Fibroblast of skin of scalp (primary cell): Measurements from ENCODE around the gene CUX1.

ENCODE experiments used
- DNase-seq: peaks from one replicate; pipeline ENCODE4 v3.0.0-alpha.2; 2013

The CUX1 gene

DNA sequence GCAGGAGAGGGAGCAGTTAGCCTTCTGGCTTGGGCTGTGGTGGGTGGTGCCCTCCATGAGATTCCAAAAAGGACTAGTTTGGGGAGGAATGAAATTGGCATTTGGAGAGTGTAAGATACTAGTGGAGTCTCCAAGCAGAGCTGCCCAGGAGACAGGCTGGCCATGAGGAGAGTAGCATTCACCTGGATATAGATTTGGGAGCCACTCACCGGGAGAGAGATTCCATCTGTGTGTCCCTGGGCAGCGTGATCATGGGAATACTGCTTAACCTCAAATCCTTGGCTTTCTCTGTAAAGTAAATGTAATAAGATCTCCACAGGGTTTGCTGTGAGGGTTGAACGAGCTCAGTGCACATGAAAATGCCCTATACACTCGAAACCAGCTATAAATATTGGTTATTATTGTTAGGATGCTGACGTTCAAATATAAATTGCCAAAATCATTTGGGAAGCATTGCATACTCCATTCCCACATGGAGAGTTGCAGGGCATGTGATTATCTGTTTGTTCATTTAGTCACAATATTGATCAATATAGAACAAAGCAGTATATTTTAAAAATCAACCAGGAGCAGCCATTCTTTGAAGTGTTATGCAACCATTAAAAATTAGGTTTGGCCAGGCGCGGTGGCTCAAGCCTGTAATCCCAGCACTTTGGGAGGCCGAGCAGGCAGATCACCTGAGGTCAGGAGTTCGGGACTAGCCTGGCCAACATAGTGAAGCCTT is 143.7 kb downstream of the CUX1 start:
- DNase-seq = no peak

DNA sequence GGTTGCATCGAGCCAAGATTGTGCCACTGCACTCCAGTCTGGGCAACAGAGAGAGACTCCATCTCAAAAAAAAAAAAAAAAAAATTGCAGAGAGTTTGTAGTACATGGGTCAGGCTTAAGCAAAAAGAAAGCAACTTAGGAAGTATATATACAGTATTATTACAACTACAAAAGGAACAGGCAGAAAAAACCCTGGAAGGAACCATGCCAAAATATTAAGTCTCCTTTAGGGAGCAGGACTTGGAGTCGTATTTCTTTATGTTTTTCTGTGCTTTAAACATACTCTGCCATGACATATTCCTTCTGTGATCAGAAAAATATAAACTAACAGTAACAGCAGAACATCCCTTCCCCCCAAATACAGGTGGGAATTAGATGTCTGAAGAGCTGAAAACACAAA is 144.4 kb downstream of the CUX1 start:
- DNase-seq = no peak

DNA sequence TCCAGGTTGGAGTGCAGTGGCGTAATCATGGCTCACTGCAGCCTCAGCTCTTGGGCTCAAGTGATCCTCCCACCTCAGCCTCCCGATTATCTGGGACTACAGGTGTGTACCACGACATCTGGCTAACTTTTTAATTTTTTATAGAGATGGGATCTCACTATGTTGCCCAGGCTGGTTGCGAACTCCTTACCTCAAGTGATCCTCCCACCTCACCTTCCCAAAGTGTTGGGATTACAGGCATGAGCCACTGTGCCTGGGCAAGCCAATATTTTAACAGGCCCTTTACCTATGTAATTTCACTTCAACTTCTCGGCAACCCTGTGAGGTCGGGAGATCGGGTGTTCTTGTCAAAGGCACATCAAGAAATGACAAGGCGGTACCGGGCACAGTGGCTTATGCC is 146.3 kb downstream of the CUX1 start:
- DNase-seq = no peak

GRCh38 chr7:101964680-101965452 is 147.4 kb downstream of the CUX1 start:
- DNase-seq = no peak

- no peak for DNase-seq
These were observed 151.5 kb downstream of the CUX1 start for GRCh38 chr7:101968720-101969466.

GRCh38 chr7:101969997-101970585 is 152.7 kb downstream of the CUX1 start:
- no peak for DNase-seq

DNA sequence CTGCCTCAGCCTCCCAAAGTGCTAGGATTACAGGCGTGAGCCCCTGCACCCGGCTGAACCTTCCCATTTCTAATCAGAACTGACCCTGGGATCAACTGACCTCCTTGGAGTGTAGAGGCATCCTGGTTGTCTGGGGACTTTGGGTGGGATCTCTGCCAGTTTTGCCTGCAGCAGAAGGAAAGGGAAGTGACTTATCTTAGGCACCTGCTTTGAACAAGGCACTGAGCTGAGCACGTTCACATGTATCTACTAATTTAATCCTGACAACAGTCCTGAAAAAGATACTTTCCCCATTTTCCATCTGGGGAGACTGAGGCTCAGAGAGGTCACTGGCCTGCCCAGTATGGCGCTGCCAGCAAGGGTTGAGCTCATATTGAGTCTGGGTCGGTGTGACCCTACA is 153.4 kb downstream of the CUX1 start:
- no peak for DNase-seq

GRCh38 chr7:101971457-101971856 is 154.0 kb downstream of the CUX1 start:
- no peak for DNase-seq

DNA sequence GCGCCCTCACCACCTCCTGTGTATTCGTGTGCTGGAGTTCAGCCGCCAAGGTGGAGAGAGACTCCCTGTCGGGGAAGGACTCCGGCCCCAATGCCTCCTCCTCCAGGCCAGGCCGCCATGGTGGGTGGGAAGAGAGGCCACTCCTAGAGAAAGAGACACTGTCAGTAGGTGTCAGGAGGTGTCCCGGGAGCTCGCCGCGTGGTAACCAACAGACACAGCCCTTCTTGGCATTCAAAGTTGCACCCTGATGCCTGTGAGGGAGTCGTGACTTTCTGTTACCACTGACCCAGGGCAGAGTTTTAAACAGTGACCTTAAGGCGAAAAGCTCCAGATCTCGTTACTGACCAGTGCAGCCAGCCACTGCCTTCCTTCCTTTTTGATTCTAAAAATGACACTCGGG is 155.2 kb downstream of the CUX1 start:
- no peak for DNase-seq

- no peak for DNase-seq
These were observed 155.7 kb downstream of the CUX1 start for GRCh38 chr7:101973130-101973529.

DNA sequence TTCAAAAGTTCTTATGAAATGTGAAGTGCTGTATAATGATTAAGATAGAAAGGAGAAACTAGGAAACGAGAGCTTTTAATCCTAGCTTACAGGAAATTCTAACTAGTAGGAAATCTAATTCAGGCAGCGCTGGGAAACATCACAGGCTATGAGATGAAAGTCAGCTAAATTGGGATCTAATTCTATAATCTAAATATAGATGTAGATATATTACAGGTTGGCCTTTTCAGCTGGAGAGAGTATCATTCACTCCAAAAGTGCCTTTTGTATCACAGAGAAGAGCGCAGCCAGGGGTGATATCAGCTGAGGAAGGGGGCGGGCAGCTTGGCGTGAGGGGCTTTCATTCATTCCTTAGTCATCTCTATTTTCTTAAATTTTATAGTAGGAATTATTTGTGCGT is 157.0 kb downstream of the CUX1 start:
- DNase-seq = no peak

GRCh38 chr7:101975046-101975445 is 157.6 kb downstream of the CUX1 start:
- DNase-seq = no peak

DNA sequence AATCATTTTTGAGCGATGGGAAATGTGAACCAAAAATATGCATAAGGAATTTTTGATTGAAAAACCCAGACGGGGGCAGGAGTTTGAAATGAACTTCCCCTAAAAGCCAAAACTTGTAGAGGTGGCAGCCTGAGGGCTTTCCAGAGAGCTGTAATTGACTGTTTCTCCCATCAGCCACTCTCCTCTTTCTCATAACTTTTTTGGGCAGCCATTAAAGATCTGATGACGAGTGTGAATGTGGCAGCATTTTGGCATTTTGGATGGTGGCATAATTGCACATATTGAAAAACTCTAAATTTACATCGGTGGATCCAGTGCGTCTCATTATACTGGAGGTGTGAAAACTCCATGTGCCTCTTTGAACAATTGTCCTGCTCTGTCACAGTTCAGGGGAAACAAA is 159.0 kb downstream of the CUX1 start:
- DNase-seq = no peak

GRCh38 chr7:101977249-101977648 is 159.8 kb downstream of the CUX1 start:
- DNase-seq = no peak

DNA sequence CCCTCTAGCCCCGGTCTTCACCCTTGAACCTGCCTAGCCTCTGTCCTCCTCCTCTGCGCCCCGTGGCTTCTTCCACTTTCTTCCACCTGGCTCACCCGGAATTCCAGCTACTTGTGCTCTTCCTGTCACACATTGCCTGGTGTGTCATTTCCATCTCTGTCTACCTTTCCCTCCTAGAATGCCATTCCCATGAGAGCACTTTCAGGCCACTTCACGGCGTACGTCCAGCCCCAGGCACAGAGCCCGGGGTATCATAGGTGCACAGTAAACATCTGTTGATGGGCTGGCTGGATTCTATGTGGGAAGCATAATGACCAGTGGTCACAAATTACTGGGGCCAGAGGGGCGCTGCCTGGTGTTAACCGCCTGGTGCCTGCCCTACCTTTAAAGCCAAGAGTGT is 161.3 kb downstream of the CUX1 start:
- no peak for DNase-seq

DNA sequence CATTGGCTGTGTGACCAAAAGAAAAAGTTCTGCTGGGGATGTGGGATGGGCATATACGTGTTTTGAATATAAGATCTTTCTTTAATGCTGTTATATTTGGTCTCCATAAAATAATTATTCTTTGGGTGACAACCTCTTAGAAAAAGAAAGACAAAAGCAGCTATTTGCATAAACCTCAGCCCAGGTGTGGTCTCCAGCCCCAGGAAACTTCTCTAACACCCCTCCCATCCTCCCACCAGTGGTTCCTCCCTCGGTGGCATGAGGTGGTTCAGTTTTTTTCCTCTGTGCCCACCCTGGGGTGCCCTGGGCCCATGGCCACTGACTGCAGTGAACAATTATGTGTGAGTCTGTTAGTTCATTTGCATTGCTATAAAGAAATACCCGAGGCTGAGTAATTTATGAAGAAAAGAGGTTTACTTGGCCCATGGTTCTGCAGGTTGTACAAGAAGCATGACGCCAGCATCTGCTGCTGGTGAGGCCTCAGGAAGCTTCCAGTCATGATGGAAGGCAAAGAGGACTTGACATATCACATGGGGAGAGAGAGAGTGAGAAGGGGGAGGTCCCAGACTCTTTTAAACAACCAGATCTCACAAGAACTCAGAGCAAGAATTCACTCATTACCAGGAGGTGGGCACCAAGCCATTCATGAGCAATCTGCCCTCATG is 165.9 kb downstream of the CUX1 start:
- no peak for DNase-seq

DNA sequence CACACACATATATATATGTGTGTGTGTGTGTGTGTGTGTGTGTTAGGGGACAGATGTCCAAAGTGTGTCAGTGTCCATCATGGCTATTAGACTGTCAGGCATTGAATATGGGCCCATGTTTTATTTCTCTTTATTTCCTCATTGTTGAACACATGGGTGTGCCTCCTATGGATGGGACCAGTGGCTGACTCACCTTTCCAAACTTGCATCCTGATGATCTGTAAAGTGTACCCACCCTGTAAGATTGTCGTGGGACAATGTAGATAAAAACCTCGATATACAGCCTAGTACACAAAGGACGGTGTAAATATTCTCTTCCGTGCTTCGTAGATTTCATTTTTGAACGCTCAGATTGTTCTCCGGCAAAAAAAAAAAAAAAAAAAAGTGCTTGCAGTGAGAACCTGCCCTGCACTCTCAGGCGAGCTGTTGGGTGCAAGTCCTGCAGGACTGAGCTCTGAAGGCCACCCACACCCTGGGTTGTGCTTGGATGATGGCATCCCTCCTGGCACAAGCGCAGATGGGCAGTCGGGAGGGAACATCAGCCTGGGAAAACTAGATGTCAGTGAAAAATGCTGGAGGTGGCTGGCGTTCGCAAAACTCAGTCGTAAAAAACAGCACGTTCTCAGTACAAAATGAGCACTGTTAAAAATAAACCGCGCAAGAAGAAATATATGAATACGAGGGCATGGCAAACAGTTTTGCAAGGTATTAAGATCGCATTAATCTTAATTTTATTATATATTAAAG is 166.9 kb downstream of the CUX1 start:
- no peak for DNase-seq

DNA sequence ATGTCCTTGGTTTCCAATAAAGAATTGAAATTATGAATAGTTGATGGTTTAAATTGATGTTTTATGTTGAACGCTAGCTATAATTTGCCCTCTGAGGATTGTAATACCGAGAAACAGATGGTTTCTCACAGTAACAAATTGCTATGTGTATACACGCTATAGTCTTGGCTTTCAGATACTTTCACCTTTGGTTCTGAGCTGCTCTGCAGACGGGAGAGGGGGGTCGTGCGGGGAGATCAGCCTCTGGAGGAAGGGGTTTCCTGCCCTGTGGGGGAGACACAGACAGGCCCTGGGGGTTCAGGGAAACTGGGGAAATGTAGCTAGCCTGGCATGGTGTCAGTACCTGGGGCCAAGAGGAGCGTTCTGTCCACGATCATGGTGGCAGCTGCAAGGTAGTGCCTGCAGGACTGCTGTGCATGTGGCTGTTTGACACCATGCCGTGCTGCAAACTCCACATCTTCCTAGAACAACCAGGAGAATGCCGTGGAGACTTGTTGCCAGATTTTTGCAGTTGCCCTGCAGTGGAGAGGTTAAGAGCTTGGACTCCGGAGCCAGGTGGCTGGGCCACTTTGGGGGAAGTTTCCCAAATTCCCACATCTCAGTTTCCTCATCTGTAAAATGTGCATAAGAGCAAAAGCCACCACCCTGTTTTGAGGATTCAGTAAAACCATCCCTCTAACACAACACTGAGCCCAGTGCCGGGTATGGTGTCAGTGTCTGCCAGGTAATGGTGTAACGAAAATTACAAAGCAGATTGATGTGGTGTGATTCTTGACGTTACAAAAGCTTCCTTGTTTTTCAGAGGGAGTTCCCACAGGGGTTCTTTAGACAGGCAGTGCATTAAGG is 167.9 kb downstream of the CUX1 start:
- no peak for DNase-seq

DNA sequence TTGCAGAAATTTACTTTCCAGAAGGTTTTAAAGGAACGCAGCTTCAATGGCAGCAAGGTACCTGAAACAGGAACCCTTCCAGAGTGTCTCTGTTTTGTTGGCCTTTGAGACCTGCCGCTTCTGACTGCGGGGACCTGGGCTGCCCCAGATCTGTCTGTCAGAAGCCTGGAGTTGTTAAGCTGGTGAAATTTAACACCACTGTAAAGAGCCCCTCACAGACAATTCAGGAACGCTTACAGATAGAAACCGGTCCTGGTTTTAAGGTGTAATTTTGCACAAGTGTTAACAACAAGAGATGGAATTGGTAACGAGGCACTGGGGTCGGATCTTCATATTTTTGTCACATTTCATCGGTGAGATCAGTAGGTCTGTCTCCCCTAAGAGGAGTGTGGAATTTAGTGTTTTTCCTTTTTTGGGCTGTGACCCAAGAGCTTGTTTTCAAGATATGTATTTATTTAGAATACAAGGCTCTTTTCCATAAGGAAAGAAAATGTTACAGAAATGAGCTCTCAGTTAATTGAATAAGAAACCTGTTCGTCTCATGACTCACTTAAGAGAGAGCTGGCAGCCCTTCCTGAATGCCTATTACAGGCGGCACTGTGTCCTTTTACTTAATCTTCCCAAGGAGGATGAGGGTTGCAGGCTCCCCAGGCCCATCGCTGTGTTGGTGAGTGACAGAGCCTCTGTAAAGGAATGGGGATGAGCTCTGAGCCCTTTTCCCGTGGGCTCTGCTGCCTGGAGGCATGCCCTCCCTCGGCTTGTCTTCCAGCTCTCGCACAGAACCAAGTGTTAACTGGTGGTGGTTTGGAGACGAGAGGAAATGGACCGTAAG is 168.7 kb downstream of the CUX1 start:
- no peak for DNase-seq

DNA sequence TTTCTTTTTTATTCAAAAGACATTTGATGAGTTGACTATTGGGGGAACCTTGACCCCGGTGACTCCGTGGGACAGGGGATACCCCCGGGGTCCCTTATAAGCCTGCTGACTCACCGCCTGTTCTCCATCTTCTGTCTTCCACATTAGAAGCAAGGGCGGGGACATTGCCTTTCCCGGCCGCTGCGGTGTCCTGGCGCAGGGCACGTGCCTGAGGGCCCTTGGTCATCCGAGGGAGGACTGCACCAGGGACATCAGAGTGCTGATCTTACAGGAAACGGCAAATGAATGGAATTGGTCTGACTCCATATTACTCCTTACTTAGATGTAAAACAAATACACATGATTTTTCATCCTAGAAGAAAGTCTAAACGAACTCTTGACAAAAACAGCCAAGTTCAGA is 170.1 kb downstream of the CUX1 start:
- no peak for DNase-seq
